Prostate gland (tissue), 2 donors: ENCODE measurements around the gene EXOSC9.

Experiments
- POLR2A ChIP-seq: fragments of 450-650 bp; IDR thresholded peaks from one replicate; pipeline ENCODE4 v1.6.1; 2016; ENCODE audit warnings: antibody characterized with exemption, mild to moderate bottlenecking
- TF ChIP-seq, protein P1 (sequence below), 4 experiments: fragments of 200-600 bp in 2 of 4; fragments of 450-650 bp in 2 of 4; sonication (generic) in 2 of 4; IDR thresholded peaks; 1 replicate in 3 of 4; 2 replicates in 1 of 4; pipeline ENCODE4 v1.5.1; 2016 to 2019; ENCODE audit warnings: antibody characterized with exemption in 4 of 4, mild to moderate bottlenecking in 2 of 4, moderate library complexity in 2 of 4

DNA sequence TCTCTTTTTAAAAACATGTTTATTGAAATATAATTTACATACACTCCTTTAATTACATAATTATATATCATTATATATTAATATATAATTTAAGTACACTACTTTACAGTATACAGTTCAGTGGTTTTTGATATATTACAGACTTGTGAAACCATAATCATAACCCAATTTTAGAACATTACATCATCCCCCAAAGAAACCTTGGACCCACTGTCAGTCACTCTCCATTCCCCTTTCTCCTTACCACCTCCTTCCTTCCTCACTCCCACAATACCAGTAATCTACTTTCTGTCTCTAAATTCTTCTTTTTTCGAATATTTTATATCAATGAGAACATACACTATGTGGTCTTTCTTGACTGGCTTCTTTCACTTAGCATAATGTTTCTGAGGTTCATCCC lies 17.9 kb upstream of the EXOSC9 start:
- TF ChIP-seq, protein P1, sequence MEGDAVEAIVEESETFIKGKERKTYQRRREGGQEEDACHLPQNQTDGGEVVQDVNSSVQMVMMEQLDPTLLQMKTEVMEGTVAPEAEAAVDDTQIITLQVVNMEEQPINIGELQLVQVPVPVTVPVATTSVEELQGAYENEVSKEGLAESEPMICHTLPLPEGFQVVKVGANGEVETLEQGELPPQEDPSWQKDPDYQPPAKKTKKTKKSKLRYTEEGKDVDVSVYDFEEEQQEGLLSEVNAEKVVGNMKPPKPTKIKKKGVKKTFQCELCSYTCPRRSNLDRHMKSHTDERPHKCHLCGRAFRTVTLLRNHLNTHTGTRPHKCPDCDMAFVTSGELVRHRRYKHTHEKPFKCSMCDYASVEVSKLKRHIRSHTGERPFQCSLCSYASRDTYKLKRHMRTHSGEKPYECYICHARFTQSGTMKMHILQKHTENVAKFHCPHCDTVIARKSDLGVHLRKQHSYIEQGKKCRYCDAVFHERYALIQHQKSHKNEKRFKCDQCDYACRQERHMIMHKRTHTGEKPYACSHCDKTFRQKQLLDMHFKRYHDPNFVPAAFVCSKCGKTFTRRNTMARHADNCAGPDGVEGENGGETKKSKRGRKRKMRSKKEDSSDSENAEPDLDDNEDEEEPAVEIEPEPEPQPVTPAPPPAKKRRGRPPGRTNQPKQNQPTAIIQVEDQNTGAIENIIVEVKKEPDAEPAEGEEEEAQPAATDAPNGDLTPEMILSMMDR (IDR thresholded peaks at IDR 0.05), result no peak
- TF ChIP-seq POLR2A, result no peak
